ENCODE measurements around the gene SLC34A1.

SLC34A1 gene

GRCh38 chr5:177446200-177447065 lies 62.2 kb downstream of the SLC34A1 start, which contains the start of gene PRR7:
PRR7 (plus strand) TSS chr5:177446814; CDS start chr5:177455068, 8,254 bp downstream.
- peak; percentile 13 for TF ChIP-seq POLR2A (IDR thresholded peaks at IDR 0.05; ENCODE audit: low read depth, low read length)
- FAIRE-seq (no peak), DNase-seq (ENCODE audit: insufficient read length, low spot score) (peak; percentile 80)

- DNase-seq (ENCODE audit: insufficient read length, low spot score) (peak; percentile 68), FAIRE-seq (no peak)
- TF ChIP-seq POLR2A (IDR thresholded peaks at IDR 0.05; ENCODE audit: low read depth, low read length), result no peak
Observed at GRCh38 chr5:177447066-177447610, 62.9 kb downstream of the SLC34A1 start.

- FAIRE-seq (peak; percentile 68), DNase-seq (ENCODE audit: insufficient read length, low spot score) (peak; percentile 98)
- peak; percentile 72 for TF ChIP-seq POLR2A (IDR thresholded peaks at IDR 0.05; ENCODE audit: low read depth, low read length)
Observed at GRCh38 chr5:177447611-177448243, 63.5 kb downstream of the SLC34A1 start.
